Coronary artery (tissue), 2 donors: ENCODE results near the gene ATXN1.

Experiments used
- DNase-seq: peaks from one replicate; pipeline ENCODE4 v3.0.0-alpha.2; 2017; ENCODE audit warnings: low spot score
- H3K27ac ChIP-seq, 2 donors: fragments of 200-600 bp; sonication (generic); one replicate each; pipeline ENCODE4 v1.5.1; 2016 to 2019
- H3K4me3 ChIP-seq: fragments of 200-600 bp; sonication (generic); 2 replicates; pipeline ENCODE4 v1.5.1; 2016; ENCODE audit warnings: mild to moderate bottlenecking, moderate library complexity
- TF ChIP-seq, protein P1 (sequence below): fragments of 200-600 bp; sonication (generic); IDR thresholded peaks from one replicate; pipeline ENCODE4 v1.5.1; 2019; ENCODE audit warnings: antibody characterized with exemption

ATXN1 gene

DNA sequence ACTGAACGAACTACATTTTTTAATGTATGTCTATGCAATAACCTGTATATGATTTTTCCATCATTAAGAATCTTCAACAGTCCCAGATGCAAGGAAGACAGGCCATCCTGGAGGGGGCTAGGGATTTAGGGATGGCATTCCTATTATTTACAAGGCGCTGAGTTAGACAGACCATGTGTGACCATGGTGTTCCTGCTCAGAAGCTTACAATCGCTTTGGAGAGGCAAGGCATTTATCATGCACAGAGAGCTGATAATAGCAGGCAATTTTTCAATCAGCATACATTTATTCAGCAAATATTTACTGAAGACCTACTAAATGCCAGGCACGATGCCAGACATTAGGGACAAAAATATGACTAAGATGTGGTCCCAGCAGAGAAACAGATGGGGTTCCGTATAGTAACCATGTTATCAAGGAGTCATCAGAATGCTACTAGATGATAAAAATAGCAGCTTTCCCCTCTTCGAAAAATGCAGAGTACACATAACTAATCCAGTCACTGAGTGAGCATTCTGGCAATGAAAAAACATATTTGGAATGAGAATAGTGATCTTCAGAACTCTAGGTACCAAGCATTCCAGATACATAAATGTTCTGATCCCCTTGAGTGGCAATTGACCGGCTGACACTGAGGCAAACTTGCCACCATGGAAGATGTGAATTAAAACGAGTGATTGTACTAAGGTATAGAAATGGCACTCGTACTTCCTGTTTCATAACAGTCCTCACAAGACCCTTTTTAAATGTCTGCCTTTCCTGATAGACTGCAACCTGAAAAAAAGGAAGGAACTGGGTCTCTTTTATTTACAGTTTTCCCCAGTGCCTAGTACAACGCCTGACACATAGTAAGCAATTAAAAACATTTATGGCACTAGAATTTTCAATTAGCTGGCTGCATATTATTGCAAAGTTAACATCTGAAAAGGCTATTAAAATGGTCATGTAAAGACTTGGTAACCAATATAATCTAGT lies 135.7 kb downstream of the ATXN1 start:
- no peak for DNase-seq
- TF ChIP-seq, protein P1, sequence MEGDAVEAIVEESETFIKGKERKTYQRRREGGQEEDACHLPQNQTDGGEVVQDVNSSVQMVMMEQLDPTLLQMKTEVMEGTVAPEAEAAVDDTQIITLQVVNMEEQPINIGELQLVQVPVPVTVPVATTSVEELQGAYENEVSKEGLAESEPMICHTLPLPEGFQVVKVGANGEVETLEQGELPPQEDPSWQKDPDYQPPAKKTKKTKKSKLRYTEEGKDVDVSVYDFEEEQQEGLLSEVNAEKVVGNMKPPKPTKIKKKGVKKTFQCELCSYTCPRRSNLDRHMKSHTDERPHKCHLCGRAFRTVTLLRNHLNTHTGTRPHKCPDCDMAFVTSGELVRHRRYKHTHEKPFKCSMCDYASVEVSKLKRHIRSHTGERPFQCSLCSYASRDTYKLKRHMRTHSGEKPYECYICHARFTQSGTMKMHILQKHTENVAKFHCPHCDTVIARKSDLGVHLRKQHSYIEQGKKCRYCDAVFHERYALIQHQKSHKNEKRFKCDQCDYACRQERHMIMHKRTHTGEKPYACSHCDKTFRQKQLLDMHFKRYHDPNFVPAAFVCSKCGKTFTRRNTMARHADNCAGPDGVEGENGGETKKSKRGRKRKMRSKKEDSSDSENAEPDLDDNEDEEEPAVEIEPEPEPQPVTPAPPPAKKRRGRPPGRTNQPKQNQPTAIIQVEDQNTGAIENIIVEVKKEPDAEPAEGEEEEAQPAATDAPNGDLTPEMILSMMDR: no peak
- Histone ChIP-seq H3K27ac (no peak overlapping the region), H3K4me3 (no peak overlapping the region)

DNA sequence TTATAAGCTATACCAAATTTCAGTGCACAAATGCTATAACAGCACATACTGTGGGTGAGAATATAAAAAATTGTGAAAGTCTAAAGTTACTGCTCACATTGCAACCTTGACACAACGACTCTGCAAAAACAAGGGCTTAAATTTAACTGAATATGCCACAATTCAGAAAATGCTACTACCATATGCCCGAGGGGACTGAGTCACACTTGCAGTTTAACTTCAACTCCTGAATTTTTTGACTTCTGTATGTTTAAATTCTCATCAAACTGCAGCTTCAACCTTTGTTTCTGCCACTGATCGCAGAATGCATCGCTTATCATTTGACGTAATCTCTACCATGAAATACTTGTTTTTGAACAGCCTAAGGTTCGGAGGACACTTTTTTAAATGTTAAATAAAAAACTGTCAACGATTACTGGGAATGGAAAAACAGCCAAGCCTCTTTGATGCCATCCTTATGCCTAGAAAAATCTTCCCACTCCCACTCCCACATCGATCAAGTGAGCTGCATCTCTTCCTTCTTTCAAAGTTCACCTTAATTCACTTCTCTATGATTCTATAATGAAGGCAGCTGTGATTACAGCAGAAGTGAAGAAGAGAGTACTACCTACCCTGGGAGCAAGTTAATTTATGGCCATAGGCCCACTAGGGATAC lies 136.5 kb downstream of the ATXN1 start:
- TF ChIP-seq, protein P1: no peak

DNA sequence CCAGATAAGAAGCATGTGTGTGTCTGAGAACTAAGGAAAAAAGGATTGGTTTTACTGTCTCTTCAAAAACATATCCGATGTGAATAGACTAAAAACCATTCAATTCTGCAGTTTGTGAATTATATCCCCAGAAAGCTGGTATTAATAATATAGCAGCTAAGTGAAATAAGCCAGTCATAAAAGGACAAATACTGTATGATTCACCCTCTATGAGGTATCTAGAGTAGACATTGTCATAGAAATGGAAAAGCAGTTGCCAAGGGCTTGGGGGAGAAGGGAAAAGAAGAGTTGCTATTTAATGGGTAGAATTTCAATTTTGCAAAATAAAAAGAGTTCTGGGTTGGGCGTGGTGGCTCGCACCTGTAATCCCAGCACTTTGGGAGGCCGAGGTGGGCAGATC lies 137.5 kb downstream of the ATXN1 start:
- DNase-seq: no peak
- TF ChIP-seq, protein P1: no peak
- no peak overlapping the region for H3K27ac ChIP-seq
- no peak overlapping the region for H3K4me3 ChIP-seq

More for the DNA sequence above, 136.5 kb downstream of the ATXN1 start:
- no peak overlapping the region for H3K4me3 ChIP-seq
- no peak overlapping the region for H3K27ac ChIP-seq
- no peak for DNase-seq

GRCh38 chr6:16623029-16623653 lies 138.1 kb downstream of the ATXN1 start:
- no peak for DNase-seq
- no peak overlapping the region for H3K27ac ChIP-seq
- no peak overlapping the region for H3K4me3 ChIP-seq
- TF ChIP-seq, protein P1: no peak

GRCh38 chr6:16622193-16622592 lies 139.1 kb downstream of the ATXN1 start:
- H3K4me3 ChIP-seq: no peak overlapping the region
- DNase-seq: no peak
- no peak overlapping the region for H3K27ac ChIP-seq
- TF ChIP-seq, protein P1: no peak

GRCh38 chr6:16621002-16621401 lies 140.3 kb downstream of the ATXN1 start:
- Histone ChIP-seq H3K27ac (no peak overlapping the region), H3K4me3 (no peak overlapping the region)
- TF ChIP-seq, protein P1: no peak
- no peak for DNase-seq
